Measurements from ENCODE around the gene P2RY1. TPM values are rescaled to one million over a fixed set of nuclear protein-coding genes. Genes with fewer than 3 reads are reported as not detected.
A peak's percentile ranks its signal among the peaks of the same experiment; 100 is the strongest.
"Not testable (repeated sequence)": the region's sequence is repeated elsewhere in the genome, so short reads cannot be mapped to it uniquely, and the experiment has no call there.

Gene P2RY1
- polyA plus RNA-seq, 10 donors, result 3.2 to 6.7 (median 5.7) TPM

DNA sequence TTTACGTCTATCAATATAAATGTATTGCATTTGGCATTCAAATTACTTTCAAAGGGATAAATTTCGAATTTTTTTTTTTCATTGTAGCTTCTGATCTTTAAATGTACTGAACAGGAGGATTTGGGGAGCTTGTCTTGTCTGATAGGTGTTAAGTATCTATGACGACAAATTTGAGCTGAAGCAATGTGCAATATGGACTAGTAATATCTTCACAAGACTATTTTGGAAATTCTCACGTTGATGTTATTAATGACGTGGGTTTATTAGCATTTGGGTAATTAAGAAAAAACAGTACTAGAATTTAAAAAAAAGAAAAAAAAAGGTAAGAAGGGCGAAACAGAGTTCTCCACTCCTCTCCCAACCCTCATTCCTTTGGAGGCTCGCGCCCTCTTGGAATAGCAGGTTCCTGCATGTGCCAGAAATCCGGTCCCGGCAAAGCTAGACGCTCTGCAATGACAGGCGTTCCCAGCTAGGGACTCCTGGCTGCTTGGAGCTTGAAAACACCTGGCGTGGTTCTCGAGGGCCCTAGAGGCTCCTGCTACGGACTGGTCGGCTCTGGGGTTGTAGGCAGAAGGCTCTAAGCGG, 648 bp upstream of the P2RY1 start:
- peak in 1 of 3 donors; percentile 33 for DNase-seq

DNA sequence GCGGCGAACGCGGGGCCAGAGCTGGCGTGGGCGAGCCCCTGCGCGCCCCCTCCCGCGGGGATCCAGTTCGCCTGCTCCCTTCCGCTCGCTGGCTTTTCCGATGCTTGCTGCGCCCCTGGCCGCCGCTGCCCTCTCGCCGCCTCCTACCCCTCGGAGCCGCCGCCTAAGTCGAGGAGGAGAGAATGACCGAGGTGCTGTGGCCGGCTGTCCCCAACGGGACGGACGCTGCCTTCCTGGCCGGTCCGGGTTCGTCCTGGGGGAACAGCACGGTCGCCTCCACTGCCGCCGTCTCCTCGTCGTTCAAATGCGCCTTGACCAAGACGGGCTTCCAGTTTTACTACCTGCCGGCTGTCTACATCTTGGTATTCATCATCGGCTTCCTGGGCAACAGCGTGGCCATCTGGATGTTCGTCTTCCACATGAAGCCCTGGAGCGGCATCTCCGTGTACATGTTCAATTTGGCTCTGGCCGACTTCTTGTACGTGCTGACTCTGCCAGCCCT, 721 bp downstream of the P2RY1 start:
- DNase-seq, result no peak

DNA sequence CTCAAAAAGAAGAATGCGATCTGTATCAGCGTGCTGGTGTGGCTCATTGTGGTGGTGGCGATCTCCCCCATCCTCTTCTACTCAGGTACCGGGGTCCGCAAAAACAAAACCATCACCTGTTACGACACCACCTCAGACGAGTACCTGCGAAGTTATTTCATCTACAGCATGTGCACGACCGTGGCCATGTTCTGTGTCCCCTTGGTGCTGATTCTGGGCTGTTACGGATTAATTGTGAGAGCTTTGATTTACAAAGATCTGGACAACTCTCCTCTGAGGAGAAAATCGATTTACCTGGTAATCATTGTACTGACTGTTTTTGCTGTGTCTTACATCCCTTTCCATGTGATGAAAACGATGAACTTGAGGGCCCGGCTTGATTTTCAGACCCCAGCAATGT, 1.3 kb downstream of the P2RY1 start:
- no peak for DNase-seq

DNA sequence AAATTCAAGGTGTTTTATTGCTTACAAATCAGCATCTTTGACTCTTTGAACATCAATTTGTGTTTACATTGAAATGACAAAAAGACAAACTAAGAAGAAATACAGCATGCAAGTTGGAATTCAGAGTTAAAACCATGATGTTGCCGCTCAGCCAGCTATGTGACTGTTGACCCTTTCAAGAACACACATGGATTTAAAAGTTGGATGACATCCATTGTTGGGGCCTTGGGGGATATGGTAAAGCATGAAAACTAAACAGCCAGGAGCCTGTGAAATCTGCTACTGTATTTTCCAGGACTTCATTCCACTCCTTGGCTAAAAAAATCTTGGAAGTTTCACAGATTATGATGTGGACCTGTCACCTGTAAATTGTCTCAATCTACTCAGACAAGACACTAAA, 4.6 kb downstream of the P2RY1 start:
- peak in 1 of 3 donors; percentile 27 for DNase-seq

DNA sequence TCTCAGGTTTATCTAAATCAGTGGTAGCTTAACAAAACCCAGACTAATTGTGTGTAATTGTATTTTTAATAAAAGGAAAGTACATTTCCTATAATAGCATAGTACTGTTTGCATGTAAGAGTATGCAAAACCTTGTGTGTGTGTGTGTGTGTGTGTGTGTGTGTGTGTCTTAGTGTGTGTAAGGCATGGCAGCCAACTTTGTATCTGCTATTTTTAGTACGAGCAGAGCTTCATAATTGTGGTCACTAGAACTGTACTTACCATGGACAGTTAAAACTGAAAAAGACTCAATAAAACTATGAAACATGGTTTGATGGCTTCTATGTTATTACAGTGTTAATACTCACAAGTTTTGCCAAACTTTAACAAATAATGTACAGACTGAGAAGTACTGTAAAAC, 6.2 kb downstream of the P2RY1 start:
- no peak for DNase-seq

DNA sequence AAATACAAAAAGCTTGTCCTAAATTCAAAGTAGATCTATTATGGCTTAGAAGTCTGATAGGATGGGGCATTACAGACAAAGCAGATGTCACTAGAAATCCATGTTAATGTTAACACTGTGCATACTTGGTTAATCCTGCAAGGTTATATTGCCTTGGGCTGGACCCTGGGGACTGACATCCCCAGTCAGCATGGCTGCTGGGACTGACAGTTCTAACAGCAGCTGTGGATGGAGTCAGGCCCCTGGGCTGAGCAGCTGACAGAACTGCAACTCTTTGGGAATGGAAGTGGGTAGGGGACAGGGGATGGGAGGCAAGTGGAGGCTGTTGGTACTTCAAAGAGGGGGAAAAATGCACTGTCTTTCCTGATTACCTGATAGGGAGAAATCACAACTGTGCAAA, 7.5 kb downstream of the P2RY1 start:
- no peak for DNase-seq

DNA sequence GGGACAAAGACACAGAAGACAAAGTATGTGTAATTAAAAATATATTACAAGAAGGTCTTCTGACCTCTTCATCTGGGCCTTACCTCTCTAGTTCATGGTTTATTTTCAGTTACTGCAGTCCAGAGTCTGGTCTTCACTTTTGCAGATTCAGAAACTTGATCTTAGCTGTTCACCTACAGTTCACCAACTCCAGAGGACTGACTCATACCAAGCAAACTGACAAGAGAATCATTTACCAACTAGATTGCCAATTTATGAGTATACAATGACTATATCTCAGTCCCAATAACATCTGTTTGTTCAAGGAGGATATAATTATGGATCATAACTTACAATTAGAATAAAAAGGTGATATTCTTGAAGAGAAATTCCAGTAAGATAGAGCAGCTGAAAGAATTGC, 9.0 kb downstream of the P2RY1 start:
- no peak for DNase-seq

DNA sequence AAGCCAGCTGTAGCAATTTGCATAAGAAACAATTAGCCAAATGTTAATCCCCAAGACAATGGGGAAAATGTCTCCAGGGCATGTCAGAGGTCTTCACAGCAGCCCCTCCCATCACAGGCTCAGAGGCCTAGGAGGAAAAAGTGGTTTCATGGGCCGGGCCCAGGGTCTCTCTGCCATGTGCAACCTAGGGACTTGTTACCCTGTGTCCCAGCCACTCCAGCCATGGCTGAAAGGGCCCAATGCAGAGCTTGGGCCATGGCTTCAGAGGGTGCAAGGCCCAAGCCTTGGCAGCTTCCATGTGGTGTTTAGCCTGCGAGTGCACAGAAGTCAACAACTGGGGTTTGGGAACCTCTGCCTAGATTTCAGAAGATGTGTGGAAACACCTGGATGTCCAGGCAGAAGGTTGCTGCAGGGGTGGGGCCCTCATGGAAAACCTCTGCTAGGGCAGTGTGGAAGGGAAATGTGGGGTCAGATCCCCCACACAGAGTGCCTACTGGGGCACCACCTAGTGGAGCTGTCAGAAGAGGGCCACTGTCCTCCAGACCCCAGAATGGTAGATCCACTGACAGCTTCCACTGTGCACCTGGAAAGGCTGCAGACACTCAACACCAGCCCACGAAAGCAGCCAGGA, 11.8 kb downstream of the P2RY1 start:
- DNase-seq, result not testable (repeated sequence)

DNA sequence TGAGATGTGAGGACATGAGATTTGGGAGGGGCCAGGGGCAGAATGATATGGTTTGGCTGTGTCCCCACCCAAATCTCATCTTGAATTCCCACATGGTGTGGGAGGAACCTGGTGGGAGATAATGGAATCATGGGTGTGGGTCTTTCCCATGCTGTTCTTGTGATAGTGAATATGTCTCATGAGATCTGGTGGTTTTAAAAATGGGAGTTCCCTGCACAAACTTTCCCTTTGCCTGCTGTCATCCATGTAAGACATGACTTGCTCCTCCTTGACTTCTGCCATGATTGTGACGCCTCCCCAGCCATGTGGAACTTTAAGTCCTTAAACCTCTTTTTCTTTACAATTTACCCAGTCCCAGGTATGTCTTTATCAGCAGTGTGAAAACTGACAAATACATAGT, 12.7 kb downstream of the P2RY1 start:
- not testable (repeated sequence) for DNase-seq

DNA sequence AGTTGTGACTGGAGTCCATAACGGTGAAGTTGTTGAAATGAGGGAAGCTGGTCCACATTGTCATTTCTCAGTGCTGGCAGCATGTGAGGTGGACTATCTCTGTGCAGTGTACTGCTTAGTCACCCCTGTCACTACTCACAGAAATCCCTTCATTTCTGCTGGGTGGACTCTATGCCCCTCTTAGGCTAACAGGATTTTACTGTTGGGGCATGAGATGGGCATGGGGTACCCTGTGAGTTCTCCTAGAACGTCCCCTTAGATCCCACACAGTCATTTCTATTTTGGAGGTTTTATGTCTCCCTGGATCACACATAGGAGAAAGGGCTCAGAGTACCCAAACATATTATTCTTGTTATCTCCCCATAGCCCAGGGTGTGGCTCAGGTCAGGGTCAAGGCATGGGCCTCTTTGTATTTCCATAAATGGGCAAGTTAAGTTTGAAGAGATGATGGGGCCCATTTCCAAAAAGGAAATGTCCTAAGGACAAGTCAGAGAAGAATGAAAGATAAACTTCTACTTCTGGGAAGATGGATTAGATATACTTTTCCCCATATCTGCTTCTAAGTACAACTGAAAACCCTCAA, 15.2 kb downstream of the P2RY1 start:
- DNase-seq, result no peak

DNA sequence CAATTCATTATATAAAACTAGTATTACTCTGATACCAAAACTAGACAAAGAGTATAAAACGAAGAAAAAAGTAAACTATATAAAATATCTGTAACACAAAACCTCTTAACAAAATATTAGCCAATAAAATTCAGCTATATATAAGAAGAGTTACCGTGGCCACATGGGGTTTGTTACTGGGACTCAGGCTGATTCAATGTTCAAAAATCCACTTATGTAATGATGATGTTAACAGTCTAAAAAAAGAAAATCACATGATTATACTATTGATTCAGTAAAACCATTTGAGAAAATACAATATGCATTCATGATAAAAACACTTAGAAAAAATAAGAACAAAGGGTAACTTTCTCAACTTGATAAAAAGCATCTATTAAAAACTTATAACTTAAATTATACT, 18.3 kb downstream of the P2RY1 start:
- DNase-seq, result no peak

DNA sequence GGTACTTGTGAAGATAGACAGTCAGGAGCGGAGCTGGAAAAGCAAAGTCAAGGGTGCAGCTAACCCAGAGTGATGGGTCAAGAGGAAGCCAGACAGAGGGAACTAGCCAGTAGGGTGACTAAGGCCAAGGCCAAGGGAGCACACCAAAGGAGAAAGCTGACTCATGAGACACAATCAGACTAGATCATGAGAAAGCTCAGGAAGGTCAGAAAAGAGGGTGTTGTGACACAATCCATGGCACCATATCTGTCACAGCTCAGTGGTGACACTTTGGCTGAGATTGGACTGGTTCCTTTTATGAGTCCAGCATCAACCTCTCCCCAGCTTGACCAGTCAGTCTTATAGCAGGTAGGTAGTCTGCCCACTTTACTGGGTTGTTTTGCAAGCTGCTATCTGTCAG, 22.2 kb downstream of the P2RY1 start:
- DNase-seq, result no peak

DNA sequence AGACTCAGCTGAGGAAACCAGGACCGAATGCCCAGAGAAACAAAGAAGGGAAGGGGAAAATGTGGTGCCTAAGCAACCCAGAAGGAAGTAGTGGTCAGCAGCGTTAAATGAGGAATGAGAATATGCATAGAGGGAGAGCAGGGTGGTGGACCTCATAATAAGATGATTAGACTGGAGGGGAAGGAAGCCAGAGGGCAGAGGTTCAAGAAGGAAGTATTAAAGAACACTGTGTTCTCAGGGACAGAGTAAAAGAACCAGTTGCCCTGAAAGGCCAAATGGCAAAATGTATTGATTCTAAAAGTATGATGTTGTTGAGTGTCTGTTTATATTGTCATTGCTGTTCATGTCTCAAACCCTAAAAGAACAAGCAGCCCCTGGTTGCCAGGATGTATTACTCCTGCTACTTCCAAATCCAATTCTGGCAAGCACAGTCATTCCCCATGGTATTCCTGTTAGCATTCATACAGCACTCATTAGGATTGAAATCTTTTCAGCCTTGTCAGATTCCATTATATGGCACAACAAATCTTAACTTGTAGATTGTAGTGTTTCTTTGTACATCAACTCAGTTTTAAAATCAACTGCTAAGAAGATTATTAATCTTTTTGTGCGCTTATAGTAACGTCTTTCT, 23.4 kb downstream of the P2RY1 start:
- no peak for DNase-seq

DNA sequence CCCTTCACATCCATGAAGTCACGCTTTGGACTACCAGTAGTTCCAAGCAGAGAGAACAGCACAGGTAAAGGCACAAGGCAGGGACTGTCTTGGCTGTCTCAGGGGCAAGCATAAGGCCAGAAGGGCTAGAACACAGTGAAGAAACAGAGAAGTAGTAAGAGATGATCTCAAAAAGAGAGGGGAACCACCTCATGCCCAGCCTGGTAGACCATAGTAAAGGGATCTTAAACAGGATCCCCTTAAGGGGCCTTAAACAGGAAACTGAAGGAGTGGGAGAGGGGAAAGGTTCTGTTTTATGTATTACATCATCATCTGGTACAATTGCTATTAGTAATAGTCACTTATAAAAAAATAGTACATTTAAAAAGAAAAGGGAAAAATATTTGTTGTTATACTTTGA, 25.8 kb downstream of the P2RY1 start:
- DNase-seq, result no peak

DNA sequence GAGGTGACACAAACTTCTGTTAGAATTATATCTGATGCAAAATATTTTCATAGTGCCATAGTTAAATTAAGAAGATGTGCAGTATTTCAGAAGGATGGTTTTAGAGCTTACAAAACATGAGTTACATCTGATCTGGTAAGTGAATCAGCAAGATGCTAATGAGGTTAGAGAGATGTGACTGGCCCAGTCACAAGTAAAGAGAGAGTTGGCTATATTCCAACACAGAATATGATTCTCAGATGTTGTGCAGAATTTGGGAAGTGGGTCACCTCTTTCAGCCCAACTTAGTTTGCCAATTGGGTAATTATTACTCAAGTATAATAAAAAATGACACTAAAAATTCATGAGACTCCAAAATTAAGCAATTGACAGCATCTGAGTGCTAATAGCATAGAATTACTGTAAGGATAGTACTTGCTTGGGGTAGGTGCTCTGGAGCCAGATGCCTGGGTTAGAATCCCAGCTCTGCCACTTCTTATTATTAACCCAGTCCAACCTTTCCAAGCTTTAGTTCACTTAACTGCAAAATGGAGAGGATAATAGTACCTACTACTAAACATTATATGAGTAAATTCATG, 30.8 kb downstream of the P2RY1 start:
- no peak for DNase-seq

DNA sequence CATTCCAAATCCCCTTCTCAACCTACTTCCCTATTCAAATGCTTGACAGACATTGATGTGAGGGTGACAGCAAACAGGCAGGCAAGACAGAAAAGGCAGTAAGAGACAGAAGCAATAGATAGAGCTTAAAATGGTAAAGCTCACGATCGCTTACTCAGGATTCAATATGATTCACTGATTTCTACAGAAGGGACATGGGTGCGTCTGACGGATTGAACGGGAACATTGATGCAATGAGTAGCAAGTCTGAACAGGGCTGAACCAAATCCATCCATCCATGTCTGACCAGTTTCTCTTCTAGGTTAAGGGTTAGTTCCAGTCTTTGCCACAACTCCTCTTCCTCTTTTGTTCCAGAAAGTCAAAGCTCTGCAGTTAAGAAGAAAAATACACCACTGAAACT, 35.1 kb downstream of the P2RY1 start:
- no peak for DNase-seq

DNA sequence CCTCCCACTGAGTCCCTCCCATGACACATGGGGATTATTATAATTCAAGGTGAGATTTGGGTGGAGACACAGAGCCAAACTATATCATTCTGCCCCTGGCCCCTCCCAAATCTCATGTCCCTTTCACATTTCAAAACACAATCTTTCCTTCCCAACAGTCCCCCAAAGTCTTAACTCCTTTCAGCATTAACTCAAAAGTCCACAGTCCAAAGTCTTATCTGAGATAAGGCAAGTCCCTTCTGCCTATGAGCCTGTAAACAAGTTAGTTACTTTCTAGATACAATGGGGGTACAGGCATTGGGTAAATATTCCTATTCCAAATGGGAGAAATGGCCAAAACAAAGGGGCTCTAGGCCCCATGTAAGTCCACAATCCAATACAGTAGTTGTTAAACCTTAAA, 38.4 kb downstream of the P2RY1 start:
- not testable (repeated sequence) for DNase-seq

DNA sequence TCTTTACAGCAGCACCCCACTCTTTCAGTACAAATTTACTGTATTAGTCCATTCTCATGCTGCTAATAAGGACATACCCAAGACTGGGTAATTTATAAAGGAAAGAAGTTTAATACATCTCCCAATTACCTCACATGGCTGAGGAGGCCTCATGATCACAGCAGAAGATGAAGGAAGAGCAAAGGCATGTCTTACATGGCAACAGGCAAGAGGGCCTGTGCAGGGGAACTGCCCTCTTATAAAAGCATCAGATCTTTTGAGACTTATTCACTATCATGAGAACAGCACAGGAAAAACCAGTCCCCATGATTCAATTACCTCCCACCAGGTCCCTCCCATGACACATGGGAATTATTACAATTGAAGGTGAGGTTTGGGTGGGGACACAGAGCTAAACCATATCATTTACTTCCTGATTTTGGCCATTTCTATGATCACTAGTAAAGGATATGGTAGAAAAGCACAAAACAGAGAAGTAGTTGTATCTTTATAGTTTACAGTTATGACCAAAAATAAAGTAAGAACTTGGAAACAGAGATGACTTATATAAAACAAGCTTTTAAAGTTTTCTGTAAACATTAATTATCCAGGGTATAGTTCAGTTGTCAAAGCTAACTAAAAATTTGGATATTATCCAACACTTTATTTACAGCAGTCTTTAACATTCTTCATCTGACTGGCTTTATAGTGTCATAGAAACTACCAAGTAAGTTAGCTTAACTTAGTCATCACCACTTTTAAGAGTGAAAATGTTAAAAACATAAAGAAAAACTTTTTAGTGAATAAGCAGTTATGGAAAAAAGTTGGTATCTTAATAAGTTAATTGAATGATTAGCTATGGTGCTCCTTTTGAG, 40.2 kb downstream of the P2RY1 start:
- no peak for DNase-seq

DNA sequence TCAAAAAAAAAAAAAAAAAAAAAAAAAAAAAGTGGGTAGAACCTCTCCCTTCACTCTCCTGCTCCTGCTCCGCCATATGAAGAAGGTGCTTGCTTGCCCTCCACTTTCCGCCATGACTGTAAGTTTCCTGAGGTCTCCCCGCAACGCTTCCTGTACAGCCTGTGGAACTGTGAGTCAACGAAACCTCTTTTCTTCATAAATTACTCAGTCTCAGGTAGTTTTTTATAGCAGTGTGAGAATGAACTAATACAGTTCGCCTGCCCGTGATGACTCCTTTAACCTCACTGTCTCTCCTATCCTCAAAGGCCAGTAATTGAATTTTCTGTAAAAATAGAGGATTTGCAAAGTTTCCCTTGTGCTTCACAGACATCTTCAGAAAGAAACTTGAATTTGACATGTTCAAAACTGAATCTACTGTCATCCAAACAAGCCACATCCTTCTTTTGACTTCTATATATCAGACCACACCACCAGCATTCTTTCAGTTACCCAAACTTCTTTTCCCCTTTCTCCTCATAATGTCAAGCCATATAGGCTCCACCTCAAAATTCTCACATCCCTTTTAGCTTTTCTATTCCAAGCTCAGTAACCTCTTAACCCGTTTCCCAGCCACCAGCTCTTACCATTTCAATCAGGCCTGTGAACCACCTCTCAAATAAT, 44.3 kb downstream of the P2RY1 start:
- no peak for DNase-seq

DNA sequence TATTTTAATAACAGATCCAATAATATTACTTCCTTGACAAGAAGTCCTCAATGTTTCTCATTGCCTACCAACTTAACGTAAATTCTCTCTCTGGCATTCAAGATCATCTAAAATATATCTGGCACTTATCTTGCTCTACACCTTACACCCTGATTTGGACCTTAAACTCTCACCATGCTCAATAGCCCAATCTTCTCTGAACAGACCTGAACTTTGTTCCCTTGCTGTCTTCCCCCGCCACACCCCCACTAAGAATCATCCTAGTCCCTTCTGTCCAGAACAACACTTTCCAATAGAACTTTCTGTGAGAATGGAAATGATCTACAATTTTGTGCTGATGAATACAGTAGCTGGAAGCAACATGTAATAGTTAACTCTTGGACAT, 44.9 kb downstream of the P2RY1 start:
- DNase-seq, result no peak

DNA sequence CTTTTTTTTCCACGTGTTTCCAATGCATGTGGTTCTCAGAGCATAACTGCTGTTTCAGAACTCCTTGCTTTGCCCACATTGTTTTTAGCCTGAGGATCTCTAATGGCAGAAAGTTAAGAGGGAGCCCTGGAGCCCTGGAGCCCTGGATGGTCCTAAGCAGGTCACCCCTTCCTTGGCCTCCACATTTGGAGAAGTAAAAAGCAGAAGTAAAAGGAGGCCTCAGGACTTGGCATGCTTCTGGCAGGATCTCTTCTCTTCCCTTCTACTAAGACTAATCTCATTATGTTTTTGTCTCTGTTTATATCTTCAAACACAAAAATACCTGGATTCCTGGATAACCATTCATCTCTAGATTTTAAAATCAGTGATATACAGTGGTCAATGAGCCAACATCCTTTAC, 50.1 kb downstream of the P2RY1 start:
- no peak for DNase-seq

Measured in muscle of back (tissue), 11 donors.